Lung (tissue), 12 donors: ENCODE data around the gene TTC31. TPM values are rescaled to one million over a fixed set of nuclear protein-coding genes. Genes with fewer than 3 reads are reported as not detected.

Experiments used
- ATAC-seq: fragments of 200-7000 bp; cut with Tn5 transposase; one replicate; pipeline ENCODE4 v1.9.1; 2020; ENCODE audit warnings: moderate number of reproducible peaks; ENCODE audit not compliant: insufficient read depth, low FRiP score
- DNase-seq, 3 donors: peaks; one replicate each; pipeline ENCODE4 v3.0.0-alpha.2; 2013 to 2017
- H3K27ac ChIP-seq, 2 donors: one replicate each; pipeline ENCODE4 v1.5.1; 2013; ENCODE audit warnings: mild to moderate bottlenecking in 2 of 2, moderate library complexity in 2 of 2, control low read depth in 1 of 2, inconsistent platforms in 1 of 2, low read depth in 1 of 2, low read length in 1 of 2
- H3K27me3 ChIP-seq, 3 donors: one replicate each; pipeline ENCODE4 v1.5.1; 2013; ENCODE audit warnings: low read length in 2 of 3; ENCODE audit not compliant: control insufficient read depth in 3 of 3, insufficient read depth in 3 of 3
- H3K36me3 ChIP-seq, 4 donors: one replicate each; pipeline ENCODE4 v1.5.1; 2013; ENCODE audit warnings: low read length in 4 of 4, mild to moderate bottlenecking in 1 of 4, moderate library complexity in 1 of 4; ENCODE audit not compliant: control insufficient read depth in 4 of 4, insufficient read depth in 4 of 4
- H3K4me1 ChIP-seq, 5 donors: one replicate each; pipeline ENCODE4 v1.5.1; 2013; ENCODE audit warnings: low read length in 5 of 5, mild to moderate bottlenecking in 2 of 5, moderate library complexity in 1 of 5; ENCODE audit not compliant: control insufficient read depth in 5 of 5, insufficient read depth in 5 of 5
- H3K4me3 ChIP-seq: one replicate; pipeline ENCODE4 v1.5.1; 2013; ENCODE audit warnings: mild to moderate bottlenecking, control low read depth, moderate library complexity
- H3K9ac ChIP-seq, 2 donors: one replicate each; pipeline ENCODE4 v1.5.1; 2013; ENCODE audit warnings: low read length in 2 of 2, control low read depth in 1 of 2; ENCODE audit not compliant: insufficient read depth in 1 of 2
- H3K9me3 ChIP-seq, 4 donors: one replicate each; pipeline ENCODE4 v1.5.1; 2013; ENCODE audit warnings: low read length in 3 of 4, mild to moderate bottlenecking in 1 of 4, moderate library complexity in 1 of 4; ENCODE audit not compliant: control insufficient read depth in 4 of 4, insufficient read depth in 3 of 4
- CTCF ChIP-seq: IDR thresholded peaks from 2 replicates; pipeline ENCODE4 v1.5.1; 2012; ENCODE audit warnings: mild to moderate bottlenecking; ENCODE audit errors: control extremely low read depth, extremely low read depth
- WGBS, 2 donors: extraction: QIAGEN DNeasy Blood & Tissue Kit; methylation state at CpG; one replicate each; pipeline ENCODE4 v1.1.7; 2013; 5-methylcytosine and 5-hydroxymethylcytosine counted together
- polyA plus RNA-seq, 2 donors: library from polyadenylated mRNA; stranded (reverse); fragments of 200-250 nt; gene quantifications; one replicate each; pipeline ENCODE4 v1.2.1, GENCODE V29; 2013
- total RNA-seq, 2 donors: library from RNA; depleted of rRNA in 1 of 2; stranded (reverse); fragments of >200 nt in 1 of 2; gene quantifications; one replicate each; pipeline ENCODE4 v1.2.1, GENCODE V29; 2014 to 2021
- donor health status: control.
- donor health status: control.
- donor health status: Bipolar disorder and iron deficiency.
- donor health status: healthy.
- donor health status: DM: yes; HTN: yes; CAD: no.

Gene TTC31
- total and polyA plus RNA-seq, 4 donors, result 13.7 to 23.7 (median 20.0) TPM

DNA sequence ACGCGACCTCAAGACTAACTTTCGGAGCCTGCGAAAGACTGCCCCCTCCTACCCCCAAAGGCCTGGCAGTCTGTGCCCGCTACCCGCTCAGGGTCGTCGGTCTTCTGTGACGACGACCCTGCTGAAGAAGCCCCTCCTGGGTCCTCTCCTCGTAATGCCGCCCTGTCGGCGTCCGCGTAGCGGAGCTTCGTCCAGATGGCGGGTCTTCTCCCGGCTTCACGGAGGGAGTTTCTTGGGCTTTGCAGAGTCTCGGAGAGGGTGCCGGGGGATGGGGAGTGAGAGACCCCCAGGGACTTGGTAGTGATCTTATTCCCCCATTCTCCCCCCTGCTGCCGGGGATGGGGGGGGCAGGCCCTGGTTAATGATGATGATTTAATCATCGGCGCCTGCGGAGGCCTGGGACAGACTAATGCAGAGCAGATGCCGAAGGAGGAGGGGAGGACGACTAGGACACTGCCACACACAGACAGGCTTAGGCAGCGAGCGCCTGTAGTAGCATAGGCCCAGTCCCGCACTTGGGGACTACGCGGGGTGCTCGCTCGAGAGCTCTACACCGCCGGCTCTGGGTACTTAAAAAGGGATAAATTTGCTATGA, 25.1 kb downstream of the TTC31 start:
- DNase-seq (peak in 2 of 3 donors; percentile 37 to 44), ATAC-seq (no peak)
- Histone ChIP-seq H3K9me3 (no peaks in the 10 kb centered on the region), H3K9ac (peak overlapping the region; percentile 8 to 93), H3K36me3 (peaks cover 0 to 14% (median 8%) of the 10 kb centered on the region in 4 donors), H3K4me3 (peak overlapping the region; percentile 47), H3K27ac (peak overlapping the region; percentile 51 to 98), H3K4me1 (peaks cover 6 to 22% (median 9%) of the 10 kb centered on the region in 5 donors), H3K27me3 (peaks cover 0 to 63% (median 62%) of the 10 kb centered on the region in 3 donors)
- 14 to 15% methylated on average over 38 of the region's 38 CpGs for whole genome bisulfite sequencing, 2 donors
- no peak for TF ChIP-seq CTCF

- no peak for DNase-seq
These were observed 27.4 kb downstream of the TTC31 start for GRCh38 chr2:74510272-74510671.

GRCh38 chr2:74511104-74511989, 28.5 kb downstream of the TTC31 start:
- ATAC-seq, result no peak
- DNase-seq, result no peak
- WGBS, 2 donors, result 36 to 38% methylated on average over 11 of the region's 11 CpGs
- Histone ChIP-seq H3K36me3 (peaks cover 0 to 3% (median 0%) of the 10 kb centered on the region in 4 donors), H3K4me3 (no peak overlapping the region), H3K4me1 (peaks cover 5 to 23% (median 8%) of the 10 kb centered on the region in 5 donors), H3K9me3 (peaks cover 0 to 14% (median 0%) of the 10 kb centered on the region in 4 donors), H3K27ac (no peak overlapping the region), H3K27me3 (peaks cover 6 to 63% (median 62%) of the 10 kb centered on the region in 3 donors), H3K9ac (no peak overlapping the region)
- no peak for TF ChIP-seq CTCF

More at GRCh38 chr2:74510272-74510671, 27.4 kb downstream of the TTC31 start:
- Histone ChIP-seq H3K27ac (no peak overlapping the region), H3K4me3 (no peak overlapping the region), H3K9me3 (peaks cover 0 to 8% (median 0%) of the 10 kb centered on the region in 4 donors), H3K36me3 (peaks cover 0 to 10% (median 6%) of the 10 kb centered on the region in 4 donors), H3K4me1 (peaks cover 3 to 20% (median 8%) of the 10 kb centered on the region in 5 donors), H3K9ac (no peak overlapping the region), H3K27me3 (peaks cover 6 to 67% (median 57%) of the 10 kb centered on the region in 3 donors)
- no peak for ATAC-seq
- 85 to 89% methylated on average over 4 of the region's 4 CpGs for WGBS, 2 donors
- TF ChIP-seq CTCF, result no peak
